HG03196 (cell line): ENCODE measurements around the gene SREK1.
"Not testable (repeated sequence)": the region's sequence is repeated elsewhere in the genome, so short reads cannot be mapped to it uniquely, and the experiment has no call there.

ENCODE experiments used
- ATAC-seq: cut with Tn5 transposase; IDR thresholded peaks from one replicate; pipeline ENCODE4 v1.9.1; 2021; ENCODE audit not compliant: unreplicated experiment

Gene SREK1

DNA sequence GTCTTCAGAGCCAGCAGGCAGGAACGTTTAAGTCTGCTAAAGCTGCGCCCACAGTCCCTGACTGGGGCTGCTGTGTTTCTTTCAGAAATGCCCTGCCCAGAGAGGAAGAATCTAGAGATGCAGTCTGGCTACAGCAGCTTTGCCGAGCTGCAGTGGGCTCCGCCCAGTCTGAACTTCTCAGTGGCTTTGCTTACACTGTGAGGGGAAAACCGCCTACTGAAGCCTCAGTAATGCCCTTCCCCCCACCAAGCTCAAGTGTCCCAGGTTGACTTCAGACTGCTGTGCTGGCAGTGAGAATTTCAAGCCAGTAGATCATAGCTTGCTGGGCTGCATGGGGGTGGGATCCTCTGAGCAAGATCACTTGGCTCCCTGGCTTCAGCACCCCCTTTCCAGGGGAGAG, 78.4 kb downstream of the SREK1 start:
- no peak for ATAC-seq

DNA sequence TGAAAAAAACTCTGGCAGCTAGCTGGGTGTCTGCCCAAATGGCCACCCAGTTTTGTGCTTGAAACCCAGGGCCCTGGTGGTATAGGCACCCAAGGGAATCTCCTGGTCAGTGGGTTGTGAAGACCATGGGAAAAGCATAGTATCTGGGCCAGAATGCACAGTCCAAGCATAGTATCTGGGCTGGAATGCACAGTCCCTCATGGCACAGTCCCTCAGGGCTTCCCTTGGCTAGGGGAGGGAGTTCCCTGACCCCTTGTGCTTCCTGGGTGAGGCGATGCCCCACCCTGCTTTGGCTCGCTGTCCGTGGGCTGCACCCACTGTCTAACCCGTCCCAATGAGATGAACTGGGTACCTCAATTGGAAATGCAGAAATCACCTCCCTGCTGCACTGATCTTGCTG, 78.8 kb downstream of the SREK1 start:
- not testable (repeated sequence) for ATAC-seq

DNA sequence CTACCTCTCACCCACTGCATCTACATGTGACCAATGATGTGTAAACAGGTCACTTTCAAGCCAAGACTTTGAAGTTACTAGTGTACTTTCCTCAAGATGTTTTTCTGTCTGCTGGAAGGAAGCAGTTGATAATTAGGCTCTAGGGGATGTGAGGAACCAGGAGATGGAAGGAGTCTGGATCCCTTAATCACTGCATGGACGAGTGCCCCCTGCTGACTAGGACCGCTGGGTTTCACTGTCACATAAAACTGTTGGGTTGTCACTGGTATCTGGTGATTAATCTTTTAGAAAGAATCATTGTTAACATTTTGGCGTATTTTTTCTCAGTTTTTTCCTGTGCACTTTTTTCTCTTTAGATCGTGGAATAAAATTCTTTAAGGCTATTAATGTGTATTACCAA, 79.5 kb downstream of the SREK1 start:
- no peak for ATAC-seq

DNA sequence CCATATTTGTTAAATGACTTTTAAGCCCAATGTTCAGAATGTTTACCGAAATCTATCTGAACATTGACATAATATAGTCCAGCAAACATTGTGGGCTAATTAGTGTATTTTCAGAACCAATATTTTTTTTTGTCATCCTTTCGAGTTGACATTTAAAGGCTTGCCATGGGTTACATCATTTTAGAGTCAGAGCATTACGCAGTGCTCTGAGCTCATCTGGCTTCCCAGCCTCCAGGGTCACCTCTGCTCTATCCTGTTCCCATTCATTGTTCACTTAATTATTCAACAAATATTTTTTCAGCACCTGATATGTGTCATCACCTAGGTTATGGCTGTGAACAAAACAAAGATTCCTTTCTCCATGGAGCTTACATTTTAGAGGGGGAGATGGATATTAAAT, 80.2 kb downstream of the SREK1 start:
- ATAC-seq: no peak

DNA sequence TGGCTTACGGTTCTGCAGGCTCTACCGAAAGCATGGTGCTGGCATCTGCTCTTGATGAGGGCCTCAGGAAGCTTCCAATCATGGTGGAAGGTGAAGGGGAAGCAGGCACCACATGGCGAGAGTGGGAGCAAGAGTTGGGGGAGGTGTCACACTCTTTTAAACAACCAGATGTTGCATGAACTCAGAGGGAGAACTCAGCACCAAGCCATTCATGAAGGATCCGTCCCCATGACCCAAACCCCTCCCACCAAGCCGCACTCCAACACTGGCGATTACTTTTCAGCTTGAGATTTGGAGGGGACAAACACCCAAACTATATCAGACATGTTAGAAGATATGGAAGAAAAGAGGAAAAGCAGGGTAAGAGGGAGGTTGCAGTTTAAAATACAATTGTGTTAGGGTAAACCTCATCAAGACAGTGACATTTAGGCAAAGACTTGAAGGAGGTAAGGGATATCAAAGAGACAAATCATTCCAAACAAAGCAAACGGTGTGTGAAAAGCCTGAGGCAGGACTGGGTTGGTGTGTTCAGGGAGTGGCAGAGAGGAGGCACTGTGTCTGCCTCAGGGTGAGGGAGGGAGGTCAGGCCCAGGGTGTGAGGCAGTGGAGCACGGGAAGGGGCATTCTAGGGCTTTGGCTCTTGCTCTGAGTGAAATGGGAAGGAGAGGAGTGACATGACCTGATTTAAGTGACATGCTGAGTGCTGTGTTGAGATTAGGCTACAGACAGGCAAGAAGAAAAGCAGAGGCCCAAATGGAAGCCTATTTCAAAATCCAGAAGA, 80.9 kb downstream of the SREK1 start:
- no peak for ATAC-seq

DNA sequence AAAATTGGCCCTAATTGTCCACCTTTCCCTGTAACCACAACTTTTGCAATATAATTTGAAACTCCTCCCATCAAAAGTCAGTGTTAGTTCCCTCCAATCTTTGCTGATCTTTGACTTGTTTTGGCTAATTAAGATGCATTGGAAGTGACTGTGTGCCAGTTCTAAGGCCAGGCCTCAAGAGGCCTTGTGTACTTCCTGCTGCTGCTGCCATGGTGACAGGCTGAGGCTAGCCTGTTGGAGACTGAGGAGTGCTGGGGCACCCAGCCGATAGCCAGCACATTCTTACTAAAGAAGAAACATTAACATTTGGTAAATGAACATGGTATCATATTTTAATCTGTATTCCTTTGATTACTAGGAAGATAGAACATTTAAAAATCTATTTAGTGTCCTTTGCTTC, 86.5 kb downstream of the SREK1 start:
- no peak for ATAC-seq

DNA sequence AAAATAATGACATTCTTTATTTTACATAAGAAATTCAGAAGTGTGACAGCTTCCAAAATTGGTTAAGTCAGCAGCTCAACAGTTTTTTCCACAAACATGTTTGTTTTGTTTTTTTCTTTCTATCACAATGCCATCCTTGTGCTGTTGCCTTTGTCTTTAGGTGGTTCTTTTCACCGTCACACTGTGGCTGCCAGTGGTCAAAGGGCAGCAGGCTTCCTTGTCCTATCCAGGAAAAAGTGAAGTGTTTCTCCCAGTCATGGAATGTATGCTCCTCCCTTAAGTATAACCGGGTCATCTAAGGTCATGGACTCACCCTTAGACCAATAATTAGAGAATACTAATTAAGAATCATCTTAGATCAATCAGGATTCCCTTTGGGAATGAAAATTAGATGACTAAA, 87.4 kb downstream of the SREK1 start:
- ATAC-seq: no peak

DNA sequence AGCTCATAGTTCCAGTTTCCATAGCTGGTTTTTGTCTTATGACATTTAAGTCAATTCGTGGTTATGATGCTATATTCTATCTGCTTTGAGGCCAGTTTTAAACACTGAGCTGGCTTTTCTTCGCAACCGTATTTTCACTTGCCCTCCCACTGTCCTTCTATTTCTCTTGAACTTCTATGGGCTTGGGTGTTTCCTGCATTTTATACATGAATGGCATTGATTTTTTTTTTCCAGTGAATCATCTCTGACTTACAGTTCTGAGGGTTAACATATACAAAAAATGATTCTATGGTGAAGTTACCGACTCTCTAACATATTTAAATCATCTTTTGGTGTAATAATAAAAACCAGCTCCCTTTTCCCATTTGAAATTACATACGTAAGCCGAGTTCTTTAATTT, 88.2 kb downstream of the SREK1 start:
- no peak for ATAC-seq

DNA sequence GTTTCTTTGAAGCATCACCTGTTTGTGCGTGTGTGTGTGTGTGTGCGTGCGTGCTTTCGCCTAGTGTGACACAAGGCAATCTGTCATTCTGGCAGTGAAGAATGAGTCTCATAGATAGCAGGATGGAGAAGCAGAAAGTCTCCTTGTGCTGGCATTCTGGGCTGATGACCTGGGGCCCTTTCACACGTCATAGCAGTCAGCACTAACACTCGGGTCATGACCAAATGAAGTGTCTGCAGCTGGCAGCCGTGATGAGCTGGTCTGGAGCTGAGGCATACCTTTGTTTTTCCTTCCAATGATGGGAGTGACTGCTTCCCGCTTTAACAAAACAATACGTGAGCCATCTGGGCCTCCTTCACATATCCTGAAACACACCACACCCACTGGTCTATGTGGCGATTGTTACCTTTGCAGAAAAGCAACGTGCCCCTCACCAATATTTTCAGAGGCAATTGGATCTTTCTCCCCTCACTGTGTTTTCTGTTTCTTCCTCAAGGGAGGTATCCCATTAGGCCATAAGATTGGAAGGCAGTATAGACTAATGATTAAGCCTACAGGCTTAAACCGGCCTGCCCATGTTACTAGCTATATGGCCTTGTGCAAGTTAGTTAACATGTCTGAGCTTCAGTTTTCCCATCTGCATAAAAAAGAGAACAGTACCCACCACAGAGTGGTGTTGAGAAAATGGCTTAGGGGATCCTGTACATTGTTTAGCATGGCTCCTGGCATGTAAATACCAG, 88.8 kb downstream of the SREK1 start:
- ATAC-seq: no peak
